Neural crest cell (in vitro differentiated cells): Measurements from ENCODE around the gene UBE3C. TPM values are rescaled to one million over a fixed set of nuclear protein-coding genes. Genes with fewer than 3 reads are reported as not detected.

ENCODE experiments used
- DNase-seq: peaks from one replicate; pipeline ENCODE4 v3.0.0; 2021; ENCODE audit warnings: low read depth, mixed read lengths, low spot score
- H3K27ac Mint-ChIP-seq: one replicate; pipeline ENCODE4 v1.8.0; 2021; ENCODE audit warnings: mild to moderate bottlenecking, mixed read lengths; ENCODE audit not compliant: unreplicated experiment
- H3K27me3 Mint-ChIP-seq: 2 replicates; pipeline ENCODE4 v1.8.0; 2021; ENCODE audit warnings: low read depth, mild to moderate bottlenecking, mixed read lengths
- H3K36me3 Mint-ChIP-seq: 2 replicates; pipeline ENCODE4 v1.8.0; 2021; ENCODE audit warnings: low read depth, mild to moderate bottlenecking, mixed read lengths
- H3K4me1 Mint-ChIP-seq: 2 replicates; pipeline ENCODE4 v1.8.0; 2021; ENCODE audit warnings: mixed read lengths
- H3K4me3 Mint-ChIP-seq: one replicate; pipeline ENCODE4 v1.8.0; 2021; ENCODE audit warnings: mild to moderate bottlenecking, mixed read lengths
- H3K9me3 Mint-ChIP-seq: 2 replicates; pipeline ENCODE4 v1.8.0; 2021; ENCODE audit warnings: mixed read lengths
- CTCF ChIP-seq: fragments of 200-600 bp; sonication (generic); conservative IDR thresholded peaks from 2 replicates; pipeline ENCODE4 v1.5.0; 2021; ENCODE audit warnings: antibody characterized with exemption, mild to moderate bottlenecking
- total RNA-seq: library from RNA; stranded (reverse); gene quantifications from 2 replicates; pipeline ENCODE4 v1.2.1, GENCODE V29; 2021

Gene UBE3C
- total RNA-seq, 1 donor from 2014 or later: 46.8 TPM

GRCh38 chr7:157224627-157225026 is 85.9 kb downstream of the UBE3C start:
- Mint-ChIP-seq H3K36me3 (peaks cover 7% of the 10 kb centered on the region), H3K27me3 (no peaks in the 10 kb centered on the region), H3K9me3 (no peaks in the 10 kb centered on the region), H3K4me1 (peaks cover 12% of the 10 kb centered on the region), H3K27ac (no peak overlapping the region), H3K4me3 (no peak overlapping the region)
- DNase-seq: no peak
- peak; percentile 42 for TF ChIP-seq CTCF

- Mint-ChIP-seq H3K4me1 (peaks cover 5% of the 10 kb centered on the region), H3K27ac (no peak overlapping the region), H3K9me3 (no peaks in the 10 kb centered on the region), H3K36me3 (peaks cover 20% of the 10 kb centered on the region), H3K4me3 (no peak overlapping the region), H3K27me3 (no peaks in the 10 kb centered on the region)
- peak; percentile 18 for DNase-seq
- peak; percentile 53 for TF ChIP-seq CTCF
Observed at GRCh38 chr7:157228864-157229422, 90.2 kb downstream of the UBE3C start.

- no peak for DNase-seq
- H3K4me1 Mint-ChIP-seq: no peaks in the 10 kb centered on the region
- no peaks in the 10 kb centered on the region for H3K27me3 Mint-ChIP-seq
- no peaks in the 10 kb centered on the region for H3K9me3 Mint-ChIP-seq
- peaks cover 25% of the 10 kb centered on the region for H3K36me3 Mint-ChIP-seq
- no peak for TF ChIP-seq CTCF
- no peak overlapping the region for H3K27ac Mint-ChIP-seq
- H3K4me3 Mint-ChIP-seq: no peak overlapping the region
Observed at GRCh38 chr7:157233677-157234076, 95.0 kb downstream of the UBE3C start.

GRCh38 chr7:157234271-157234670 is 95.5 kb downstream of the UBE3C start:
- TF ChIP-seq CTCF: no peak
- H3K4me1 Mint-ChIP-seq: no peaks in the 10 kb centered on the region
- H3K27me3 Mint-ChIP-seq: no peaks in the 10 kb centered on the region
- H3K36me3 Mint-ChIP-seq: peaks cover 26% of the 10 kb centered on the region
- no peak overlapping the region for H3K27ac Mint-ChIP-seq
- no peak overlapping the region for H3K4me3 Mint-ChIP-seq
- no peak for DNase-seq
- no peaks in the 10 kb centered on the region for H3K9me3 Mint-ChIP-seq

- Mint-ChIP-seq H3K4me3 (no peak overlapping the region), H3K36me3 (peaks cover 34% of the 10 kb centered on the region), H3K9me3 (no peaks in the 10 kb centered on the region), H3K4me1 (no peaks in the 10 kb centered on the region), H3K27me3 (no peaks in the 10 kb centered on the region), H3K27ac (no peak overlapping the region)
- TF ChIP-seq CTCF: no peak
- DNase-seq: no peak
Observed at GRCh38 chr7:157235357-157236333, 96.9 kb downstream of the UBE3C start.
